Stimulated activated effector memory CD8-positive, alpha-beta T cell treated with anti-CD3 and anti-CD28 coated beads, Interleukin-12 subunit alpha, Interleukin-12 subunit beta, amount 100 ng/mL, for 72 hours (primary cell): ENCODE results near the gene CGB5.
"Not testable (repeated sequence)": the region's sequence is repeated elsewhere in the genome, so short reads cannot be mapped to it uniquely, and the experiment has no call there.

ENCODE experiments used
- ATAC-seq: fragments of 150-1000 bp; cut with Tn5 transposase; 2 replicates; pipeline ENCODE4 v1.10.0; 2021
- DNase-seq, 2 donors: peaks; one replicate each; pipeline ENCODE4 v3.0.0; 2021 to 2022; ENCODE audit warnings: low spot score in 2 of 2
- H3K27ac Mint-ChIP-seq: one replicate; pipeline ENCODE4 v1.8.0; 2022; ENCODE audit warnings: mild to moderate bottlenecking, mixed read lengths
- H3K36me3 Mint-ChIP-seq: one replicate; pipeline ENCODE4 v1.8.0; 2022; ENCODE audit warnings: mild to moderate bottlenecking, mixed read lengths
- H3K4me1 Mint-ChIP-seq: one replicate; pipeline ENCODE4 v1.8.0; 2022; ENCODE audit warnings: mixed read lengths
- H3K4me3 Mint-ChIP-seq: one replicate; pipeline ENCODE4 v1.8.0; 2022; ENCODE audit warnings: mild to moderate bottlenecking, mixed read lengths
- H3K9me3 Mint-ChIP-seq: one replicate; pipeline ENCODE4 v1.8.0; 2022; ENCODE audit warnings: mixed read lengths

The CGB5 gene

DNA sequence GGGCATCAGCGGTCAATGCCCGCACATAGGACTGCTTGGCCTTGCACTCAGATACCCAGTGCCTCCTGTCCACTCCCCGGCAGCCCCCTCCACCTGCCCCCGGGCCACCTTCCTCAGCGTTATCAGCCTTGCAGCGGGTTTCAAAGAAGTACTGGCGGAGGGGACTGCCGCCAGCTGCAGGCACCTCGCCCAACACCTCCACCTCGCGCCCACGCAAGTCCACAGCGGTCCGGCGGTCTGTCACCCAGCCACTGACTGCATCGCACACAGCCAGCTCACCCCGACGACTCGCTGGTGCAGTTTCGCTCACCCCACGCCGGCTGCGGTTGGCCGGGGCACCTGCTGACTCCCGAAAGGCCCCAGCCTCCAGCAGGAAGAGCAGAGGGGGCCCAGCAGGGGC lies 17.8 kb downstream of the CGB5 start:
- Mint-ChIP-seq H3K36me3 (no peaks in the 10 kb centered on the region), H3K4me1 (peaks cover 30% of the 10 kb centered on the region), H3K4me3 (no peak overlapping the region), H3K9me3 (no peaks in the 10 kb centered on the region), H3K27ac (no peak overlapping the region)
- ATAC-seq: peak; percentile 61
- no peak for DNase-seq

DNA sequence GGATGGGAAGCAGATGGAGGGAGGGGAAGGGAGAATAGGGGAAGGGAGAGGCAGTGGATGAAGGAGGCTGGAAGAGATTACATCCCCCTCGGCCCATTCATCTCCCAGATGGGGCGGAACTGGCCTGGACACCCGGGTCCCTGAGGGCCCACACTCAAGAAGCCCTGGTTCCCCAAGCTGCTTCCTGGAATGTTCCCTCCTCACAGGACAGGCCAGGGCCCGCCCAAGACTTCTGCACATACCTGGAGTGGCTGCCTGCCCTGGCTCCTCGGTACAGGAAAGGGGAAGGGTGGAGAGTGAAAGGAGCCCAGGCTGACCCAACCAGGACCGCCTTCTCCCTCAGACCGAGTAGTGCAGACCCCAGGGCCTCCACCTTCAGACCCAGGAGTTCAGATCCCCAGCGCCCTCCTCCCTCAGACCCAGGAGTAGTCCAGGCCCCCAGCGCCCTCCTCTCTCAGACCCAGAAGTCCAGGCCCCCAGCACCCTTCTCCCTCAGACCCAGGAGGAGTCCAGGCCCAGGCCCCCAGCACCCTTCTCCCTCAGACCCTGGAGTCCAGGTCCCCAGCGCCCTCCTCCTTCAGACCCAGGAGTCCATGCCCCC lies 20.5 kb downstream of the CGB5 start:
- DNase-seq (no peak), ATAC-seq (no peak)
- H3K27ac Mint-ChIP-seq: no peak overlapping the region
- no peaks in the 10 kb centered on the region for H3K9me3 Mint-ChIP-seq
- H3K4me3 Mint-ChIP-seq: no peak overlapping the region
- H3K4me1 Mint-ChIP-seq: peaks cover 6% of the 10 kb centered on the region
- no peaks in the 10 kb centered on the region for H3K36me3 Mint-ChIP-seq

- no peak within 1 kb of the TSS for H3K27ac Mint-ChIP-seq
- DNase-seq (no peak), ATAC-seq (no peak)
- H3K36me3 Mint-ChIP-seq: no peaks in the 10 kb centered on the region
- peaks cover 6% of the 10 kb centered on the region for H3K4me1 Mint-ChIP-seq
- no peaks in the 10 kb centered on the region for H3K9me3 Mint-ChIP-seq
- H3K4me3 Mint-ChIP-seq: no peak within 1 kb of the TSS
Observed at GRCh38 chr19:49064768-49065611, 21.3 kb downstream of the CGB5 start, which contains the start of gene NTF4. Gene NTF4, minus strand, starts transcription at chr19:49064818. Its CDS starts 2,821 bp downstream, at chr19:49061997.

DNA sequence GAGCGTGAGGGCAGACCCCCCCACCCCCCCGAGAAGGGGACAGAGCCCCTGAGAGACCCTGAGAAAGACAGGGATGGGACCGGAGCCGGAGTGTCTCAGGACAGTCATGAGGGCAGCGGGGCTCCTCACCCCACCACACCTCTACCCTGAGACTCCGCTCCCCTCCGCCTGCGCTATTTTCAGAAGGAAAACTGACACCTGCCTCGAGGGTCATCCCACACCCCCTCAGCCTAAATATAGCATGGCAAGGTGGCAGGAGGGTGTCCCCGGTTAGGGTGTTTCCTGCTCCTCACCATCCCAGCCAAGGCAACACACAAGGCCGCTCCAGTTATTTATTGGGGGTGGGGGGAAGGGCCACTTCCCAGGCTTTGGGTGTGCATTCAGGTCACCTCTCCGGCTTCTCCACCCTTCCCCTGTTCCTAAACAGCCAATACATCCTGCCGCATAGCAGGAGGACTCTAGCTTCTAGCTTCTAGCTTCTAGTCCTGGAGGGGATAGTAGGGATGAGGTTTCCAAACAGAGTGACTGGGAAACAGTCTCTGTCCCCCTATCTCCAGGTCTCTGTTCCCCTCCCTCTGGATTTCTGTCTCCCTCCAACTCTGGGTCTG lies 22.4 kb downstream of the CGB5 start:
- no peak overlapping the region for H3K27ac Mint-ChIP-seq
- H3K36me3 Mint-ChIP-seq: no peaks in the 10 kb centered on the region
- no peak for ATAC-seq
- peaks cover under 1% of the 10 kb centered on the region for H3K4me1 Mint-ChIP-seq
- H3K4me3 Mint-ChIP-seq: no peak overlapping the region
- H3K9me3 Mint-ChIP-seq: no peaks in the 10 kb centered on the region
- DNase-seq: no peak

DNA sequence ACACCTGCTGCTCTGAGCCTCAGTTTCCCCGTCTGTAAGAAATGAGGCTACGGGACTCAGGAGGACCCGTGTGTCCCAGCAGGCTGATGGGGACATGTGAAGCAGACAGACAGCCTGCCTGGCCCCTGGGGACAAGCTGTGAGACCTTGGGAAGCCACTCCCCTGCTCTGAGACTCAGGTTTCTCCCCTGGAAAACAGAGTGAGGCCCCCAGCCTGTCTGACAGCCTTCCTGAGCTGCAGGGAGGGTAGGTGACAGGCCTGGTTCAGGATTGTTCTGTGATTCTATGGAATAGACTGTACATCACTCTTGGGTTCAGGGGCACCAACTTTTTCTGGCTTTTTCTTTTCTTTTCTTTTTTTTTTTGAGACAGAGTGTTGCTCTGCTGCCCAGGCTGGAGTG lies 23.9 kb downstream of the CGB5 start:
- no peak for ATAC-seq
- Mint-ChIP-seq H3K36me3 (no peaks in the 10 kb centered on the region), H3K27ac (no peak overlapping the region)

GRCh38 chr19:49069026-49069425 lies 25.4 kb downstream of the CGB5 start:
- ATAC-seq (no peak), DNase-seq (no peak)
- Mint-ChIP-seq H3K9me3 (no peaks in the 10 kb centered on the region), H3K36me3 (no peaks in the 10 kb centered on the region), H3K4me3 (no peak overlapping the region), H3K4me1 (peaks cover 12% of the 10 kb centered on the region), H3K27ac (no peak overlapping the region)

More for the DNA sequence above, 23.9 kb downstream of the CGB5 start:
- no peak overlapping the region for H3K4me3 Mint-ChIP-seq
- no peak for DNase-seq
- H3K4me1 Mint-ChIP-seq: peaks cover under 1% of the 10 kb centered on the region
- no peaks in the 10 kb centered on the region for H3K9me3 Mint-ChIP-seq

- DNase-seq: no peak
- Mint-ChIP-seq H3K4me1 (peaks cover 12% of the 10 kb centered on the region), H3K36me3 (no peaks in the 10 kb centered on the region), H3K9me3 (no peaks in the 10 kb centered on the region), H3K27ac (no peak overlapping the region), H3K4me3 (no peak overlapping the region)
- ATAC-seq: no peak
Observed at GRCh38 chr19:49070416-49070815, 26.8 kb downstream of the CGB5 start.

DNA sequence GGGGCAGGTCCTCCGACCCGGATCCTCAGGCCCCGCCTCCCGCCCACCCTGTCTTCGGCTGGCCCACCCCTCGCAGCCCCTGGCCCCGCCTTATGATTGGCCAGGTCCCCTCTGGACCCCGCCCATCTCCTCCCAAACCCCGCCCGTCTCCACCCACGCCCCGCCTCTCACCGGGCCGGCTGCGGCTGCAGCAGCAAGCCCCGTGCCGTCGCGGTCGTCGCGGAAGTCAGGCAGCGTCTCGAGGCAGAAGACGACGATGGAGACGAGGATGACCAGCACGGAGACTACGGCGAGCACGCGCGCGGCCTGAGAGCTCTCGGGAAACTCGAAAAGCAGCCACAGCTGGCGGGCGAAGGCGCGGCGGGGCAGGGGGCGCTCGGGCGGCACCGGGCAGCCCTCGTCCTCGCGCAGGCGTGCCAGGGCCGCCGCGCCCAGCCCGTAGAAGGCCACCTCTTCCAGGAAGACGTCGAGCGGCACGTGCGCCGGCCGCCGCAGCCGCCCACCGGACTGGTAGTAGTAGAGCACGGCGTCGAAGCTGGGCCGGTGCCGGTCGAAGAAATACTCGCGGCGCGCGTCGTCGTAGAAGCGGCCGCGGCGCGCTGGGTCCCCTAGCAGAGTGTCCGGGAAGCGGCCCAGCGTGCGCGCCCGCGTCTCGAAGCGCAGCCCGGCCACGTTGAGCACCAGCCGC lies 28.4 kb downstream of the CGB5 start:
- Mint-ChIP-seq H3K4me3 (no peak overlapping the region), H3K27ac (no peak overlapping the region), H3K4me1 (peaks cover 12% of the 10 kb centered on the region), H3K9me3 (no peaks in the 10 kb centered on the region), H3K36me3 (no peaks in the 10 kb centered on the region)
- DNase-seq: no peak
- ATAC-seq: no peak

DNA sequence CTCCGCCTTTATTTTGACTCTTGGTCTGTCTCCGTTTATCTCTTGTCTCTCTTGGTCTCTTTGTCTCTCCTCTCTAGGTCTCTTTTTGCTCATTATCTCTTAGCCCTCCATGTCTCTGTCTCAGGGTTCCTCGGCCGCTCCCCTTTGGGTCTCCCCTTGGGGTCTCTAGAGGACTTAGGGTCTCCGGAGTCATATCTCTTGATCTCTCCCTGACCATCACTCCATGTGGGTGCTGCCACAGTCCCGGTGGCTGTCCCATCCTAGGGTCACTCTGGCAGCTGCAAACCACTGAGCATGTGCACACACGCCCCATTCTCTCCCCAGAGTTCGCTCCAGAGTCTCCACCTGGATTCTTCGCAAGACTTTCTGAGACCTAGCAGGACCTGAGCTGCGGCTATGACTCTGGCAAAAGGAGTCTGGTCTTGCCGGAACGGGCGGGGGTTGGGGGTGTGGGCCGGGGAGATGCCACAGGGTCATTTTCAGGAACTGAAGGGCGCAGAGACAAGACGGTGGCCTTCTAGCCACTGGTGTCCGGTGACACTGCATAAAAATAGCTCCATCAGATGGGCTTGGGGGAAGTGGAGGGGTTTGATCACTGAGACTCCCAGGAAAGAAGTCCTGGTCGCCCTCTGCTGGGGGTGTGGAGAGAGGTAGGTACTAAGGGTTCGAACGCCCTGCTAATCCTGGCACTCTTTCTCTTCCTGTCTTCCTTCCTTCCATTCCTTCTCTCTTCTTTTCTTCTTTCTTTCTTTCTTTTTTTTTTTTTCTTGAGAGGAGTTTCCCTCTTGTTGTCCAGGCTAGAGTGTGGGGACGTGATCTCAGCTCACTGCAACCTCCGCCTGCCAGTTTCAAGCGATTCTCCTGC lies 30.1 kb downstream of the CGB5 start:
- no peak for ATAC-seq
- Mint-ChIP-seq H3K4me3 (peak overlapping the region; percentile 43), H3K27ac (peak overlapping the region; percentile 1), H3K9me3 (no peaks in the 10 kb centered on the region), H3K4me1 (peaks cover 12% of the 10 kb centered on the region), H3K36me3 (no peaks in the 10 kb centered on the region)
- DNase-seq: no peak

- not testable (repeated sequence) for H3K4me3 Mint-ChIP-seq, H3K36me3 Mint-ChIP-seq, H3K9me3 Mint-ChIP-seq, DNase-seq, ATAC-seq, H3K27ac Mint-ChIP-seq
- peaks cover 12% of the 10 kb centered on the region for H3K4me1 Mint-ChIP-seq
Observed at GRCh38 chr19:49074869-49075268, 31.2 kb downstream of the CGB5 start.

- no peak for ATAC-seq
- H3K27ac Mint-ChIP-seq: no peak overlapping the region
- peaks cover 6% of the 10 kb centered on the region for H3K4me1 Mint-ChIP-seq
- H3K9me3 Mint-ChIP-seq: no peaks in the 10 kb centered on the region
- no peak for DNase-seq
- no peak overlapping the region for H3K4me3 Mint-ChIP-seq
- H3K36me3 Mint-ChIP-seq: peaks cover 8% of the 10 kb centered on the region
Observed at GRCh38 chr19:49080392-49080791, 36.7 kb downstream of the CGB5 start.

GRCh38 chr19:49081273-49081672 lies 37.6 kb downstream of the CGB5 start:
- H3K27ac Mint-ChIP-seq: no peak overlapping the region
- H3K4me3 Mint-ChIP-seq: no peak overlapping the region

GRCh38 chr19:49084206-49085019 lies 40.8 kb downstream of the CGB5 start:
- H3K36me3 Mint-ChIP-seq: peaks cover 48% of the 10 kb centered on the region
- peaks cover 25% of the 10 kb centered on the region for H3K4me1 Mint-ChIP-seq
- H3K9me3 Mint-ChIP-seq: no peaks in the 10 kb centered on the region
- H3K4me3 Mint-ChIP-seq: peak overlapping the region; percentile 99
- H3K27ac Mint-ChIP-seq: peak overlapping the region; percentile 93
- DNase-seq: no peak
- no peak for ATAC-seq

More at GRCh38 chr19:49081273-49081672, 37.6 kb downstream of the CGB5 start:
- no peaks in the 10 kb centered on the region for H3K9me3 Mint-ChIP-seq
- H3K4me1 Mint-ChIP-seq: peaks cover 11% of the 10 kb centered on the region
- ATAC-seq: no peak
- no peak for DNase-seq
- peaks cover 17% of the 10 kb centered on the region for H3K36me3 Mint-ChIP-seq
